Fibroblast of the conjunctiva (primary cell): Measurements from ENCODE around the gene PDZRN3.

Experiments used
- DNase-seq: peaks from one replicate; pipeline ENCODE4 v3.0.0-alpha.2; 2010; ENCODE audit warnings: low read depth

Gene PDZRN3

GRCh38 chr3:73415118-73415517 lies 209.6 kb downstream of the PDZRN3 start:
- DNase-seq, result no peak

- no peak for DNase-seq
Measured at GRCh38 chr3:73413619-73414018, 211.1 kb downstream of the PDZRN3 start.

DNA sequence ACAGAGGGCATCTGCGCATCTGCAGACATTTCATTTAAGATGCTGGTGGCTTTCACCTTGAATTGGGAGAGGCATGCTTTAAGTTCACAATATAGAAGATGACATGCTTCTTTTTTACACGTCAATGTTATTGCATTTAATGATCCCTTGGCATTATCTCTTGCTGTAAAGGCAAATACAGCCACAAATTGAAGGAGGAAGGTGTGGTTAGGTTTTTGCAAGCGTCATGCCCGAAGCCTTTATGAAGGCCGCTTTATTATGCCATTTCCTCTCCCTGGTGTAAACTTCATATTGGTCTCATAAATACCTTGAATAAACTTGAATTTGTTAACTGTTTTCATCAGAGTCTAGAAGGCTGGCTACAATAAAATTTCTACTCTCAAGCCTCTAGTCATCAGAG lies 212.7 kb downstream of the PDZRN3 start:
- no peak for DNase-seq

DNA sequence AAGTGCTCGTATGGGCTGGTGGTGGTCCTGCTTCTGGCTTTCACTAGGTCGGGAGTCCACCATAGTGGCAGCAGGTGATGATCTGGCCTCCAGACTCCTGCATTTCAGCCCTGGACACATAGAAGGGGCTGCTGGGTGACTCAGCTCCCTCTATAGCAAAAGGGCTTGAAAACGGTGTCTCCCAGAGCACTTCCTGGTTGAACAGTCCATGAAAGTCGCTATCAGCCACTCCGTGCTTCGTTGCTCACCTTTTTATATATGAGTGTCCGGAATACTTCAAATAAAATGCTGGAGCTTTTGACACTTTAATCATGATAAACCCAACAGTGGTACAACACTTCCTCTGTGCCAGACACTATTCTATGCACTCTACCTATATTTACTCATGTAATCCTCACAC lies 213.2 kb downstream of the PDZRN3 start:
- DNase-seq, result no peak

DNA sequence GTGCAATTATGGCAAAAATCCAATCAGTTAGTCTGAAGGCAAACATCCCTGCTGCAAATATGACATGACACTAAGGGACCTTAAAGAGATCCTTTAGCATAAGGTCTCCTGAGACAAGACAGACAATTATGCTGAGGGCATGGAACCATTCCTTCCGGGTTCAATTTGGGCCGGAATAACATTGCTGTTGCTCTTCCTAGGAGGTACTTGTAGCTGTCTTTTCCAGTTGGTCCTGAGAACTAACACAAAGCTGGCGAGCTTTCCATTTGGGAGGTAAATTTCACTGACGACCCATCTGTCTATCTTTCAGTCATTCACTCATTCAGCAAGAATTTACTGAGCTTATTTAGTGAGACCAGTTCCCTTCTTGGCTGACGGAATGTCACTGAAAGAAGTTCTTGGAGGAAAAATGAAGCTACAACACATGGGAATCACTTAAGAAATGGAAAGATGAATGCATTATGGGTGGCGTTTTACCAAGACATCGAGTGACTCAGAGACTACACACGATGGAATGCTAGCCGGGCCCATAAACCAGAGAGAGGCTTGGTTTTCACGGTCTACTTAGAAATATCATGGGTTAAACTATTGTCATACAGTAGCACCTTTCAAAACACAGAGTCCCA lies 215.5 kb downstream of the PDZRN3 start:
- DNase-seq, result no peak

DNA sequence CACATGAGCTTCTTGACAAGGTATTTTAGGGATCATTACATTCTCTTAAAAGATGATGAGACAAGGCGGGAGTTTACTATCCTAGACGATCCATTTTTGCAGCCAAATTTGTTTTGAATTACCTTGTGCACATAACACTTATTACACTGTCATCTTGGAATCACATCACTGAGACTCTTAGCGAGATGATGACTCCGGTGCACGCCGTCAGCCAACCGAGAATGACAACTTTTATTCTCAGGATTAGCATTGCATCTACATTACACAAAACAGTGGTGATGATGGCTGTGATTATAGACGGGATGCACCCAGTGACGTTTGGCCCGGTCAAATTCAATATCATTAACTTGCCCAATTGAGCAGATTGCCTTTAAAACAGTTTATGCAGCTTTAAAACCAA lies 216.1 kb downstream of the PDZRN3 start:
- DNase-seq, result no peak

GRCh38 chr3:73407577-73407976 lies 217.2 kb downstream of the PDZRN3 start:
- DNase-seq, result no peak

DNA sequence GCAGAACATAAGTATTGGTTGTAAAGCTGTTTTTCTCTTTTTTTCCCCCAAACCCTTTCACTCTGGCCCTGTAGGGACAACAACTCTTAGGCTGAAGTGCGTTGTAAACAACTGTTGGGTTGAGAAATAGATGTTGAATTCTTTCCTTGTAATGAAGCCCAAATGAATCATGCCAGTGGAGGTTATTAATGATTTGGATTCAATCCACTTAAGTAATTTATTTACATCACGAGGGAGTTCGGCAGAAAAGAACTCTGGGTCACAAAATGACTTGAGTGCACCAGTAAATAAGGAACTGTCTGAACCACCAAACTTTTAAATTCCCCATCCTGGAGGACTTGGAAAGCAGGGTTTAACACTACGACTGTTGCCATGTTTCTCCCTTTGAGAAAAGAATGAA lies 218.9 kb downstream of the PDZRN3 start:
- DNase-seq, result no peak

GRCh38 chr3:73405000-73405399 lies 219.7 kb downstream of the PDZRN3 start:
- DNase-seq, result no peak

- DNase-seq, result no peak
Measured at GRCh38 chr3:73404435-73404834, 220.3 kb downstream of the PDZRN3 start.

DNA sequence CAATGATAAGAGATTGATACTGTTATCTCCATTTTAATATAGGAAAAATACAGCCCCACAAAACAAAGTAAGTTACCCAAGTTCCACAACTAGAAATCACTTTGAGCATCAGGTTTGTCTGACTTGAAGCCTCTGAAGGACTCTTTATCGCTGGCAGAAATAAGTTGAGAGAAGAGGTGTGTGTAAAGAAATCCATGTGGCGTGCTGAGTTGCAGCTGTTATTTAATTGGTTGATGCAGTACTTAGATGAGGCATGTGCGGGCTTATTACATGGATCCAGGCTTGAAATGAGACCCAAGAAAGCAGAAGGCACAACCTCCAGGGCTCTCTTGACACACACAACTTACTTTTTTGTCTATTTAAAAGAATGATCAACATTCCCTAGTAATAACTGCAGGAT lies 221.3 kb downstream of the PDZRN3 start:
- no peak for DNase-seq

DNA sequence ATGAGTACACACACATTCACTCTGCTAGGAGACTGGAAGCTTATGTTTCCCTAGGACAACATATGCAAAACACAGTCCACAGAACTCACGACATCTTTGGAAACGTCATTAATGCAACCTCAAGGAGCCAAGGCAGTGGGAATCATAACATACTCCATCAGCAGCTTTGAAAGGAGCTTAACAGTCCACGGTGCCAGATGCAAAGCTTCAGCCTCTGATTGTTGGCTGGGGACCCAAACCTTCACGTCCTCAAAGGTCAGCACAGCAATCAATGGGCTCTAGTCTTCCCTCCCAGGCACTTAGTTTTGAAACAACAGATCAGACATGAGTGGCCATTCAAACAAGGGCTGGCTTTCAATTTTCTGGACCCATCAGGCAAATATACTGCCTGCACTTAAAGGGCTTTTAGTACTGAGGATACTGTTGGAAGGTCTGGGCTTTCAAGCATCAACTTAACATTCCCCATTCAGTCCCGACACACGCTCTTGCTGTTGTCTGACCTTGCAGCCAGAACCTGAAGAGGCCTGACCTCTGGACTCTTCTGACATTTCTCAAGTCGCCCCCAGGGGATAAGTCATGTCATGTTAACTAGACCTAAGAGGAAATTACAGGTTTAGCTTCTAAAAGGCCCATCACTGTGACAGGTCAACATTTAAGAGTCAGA lies 223.0 kb downstream of the PDZRN3 start:
- DNase-seq, result no peak

DNA sequence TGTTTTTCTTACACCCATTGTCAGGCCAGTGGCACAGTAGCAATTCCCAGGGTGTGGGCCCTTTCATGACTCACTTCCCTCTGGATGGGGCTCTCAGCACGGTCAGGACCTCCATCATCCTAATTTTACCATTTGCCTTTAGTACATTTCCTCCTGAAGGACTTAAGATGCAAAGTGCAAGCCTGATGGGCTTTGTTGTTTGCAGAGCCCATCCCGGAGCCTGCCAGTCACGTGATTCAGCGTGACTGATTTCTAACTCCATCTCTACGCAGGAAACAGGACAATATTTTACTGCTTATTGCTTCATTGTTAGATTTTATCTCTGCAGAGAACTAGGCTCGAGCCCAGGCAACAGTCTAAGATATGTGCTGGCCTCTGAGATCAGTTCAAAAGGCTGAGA lies 223.7 kb downstream of the PDZRN3 start:
- DNase-seq, result no peak

- no peak for DNase-seq
Measured at GRCh38 chr3:73399666-73400253, 225.0 kb downstream of the PDZRN3 start.

DNA sequence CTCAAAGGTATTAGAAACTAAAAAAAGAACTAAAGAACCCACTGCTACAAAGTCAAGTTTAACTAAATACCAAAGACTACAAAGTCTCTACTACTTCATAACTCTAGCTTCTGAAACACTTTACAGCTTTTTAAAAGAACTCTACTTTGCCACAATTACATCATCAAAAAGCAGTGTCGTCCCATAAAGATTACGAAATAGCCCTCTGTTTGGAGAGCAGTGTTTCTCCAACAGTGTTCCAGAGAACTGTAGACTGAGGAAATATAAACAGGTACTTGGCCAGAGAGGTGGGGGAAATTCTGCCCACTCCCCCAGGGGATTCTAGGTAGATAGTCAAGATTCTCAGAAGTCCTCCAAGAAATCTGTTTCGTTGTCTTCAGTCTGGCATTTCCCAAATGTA lies 225.6 kb downstream of the PDZRN3 start:
- DNase-seq, result no peak

DNA sequence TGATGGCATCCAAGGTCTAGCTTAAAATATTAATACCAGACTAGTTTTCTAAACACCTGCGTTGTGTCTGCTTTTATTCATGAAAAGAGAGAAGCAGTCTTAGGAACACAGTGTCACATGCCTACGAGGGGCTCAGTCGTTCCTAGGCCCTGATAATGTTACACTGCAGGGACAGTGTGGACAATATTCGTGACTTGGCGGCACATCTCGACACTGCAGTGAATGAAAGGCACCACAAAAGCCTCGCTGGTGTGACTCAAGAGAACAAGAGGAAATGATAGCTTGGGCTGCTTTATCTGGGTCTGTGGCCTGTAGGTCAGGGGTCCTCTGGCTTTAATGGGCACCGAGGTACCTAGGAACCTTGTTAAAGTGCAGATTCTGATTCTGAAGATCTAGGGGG lies 226.7 kb downstream of the PDZRN3 start:
- no peak for DNase-seq

DNA sequence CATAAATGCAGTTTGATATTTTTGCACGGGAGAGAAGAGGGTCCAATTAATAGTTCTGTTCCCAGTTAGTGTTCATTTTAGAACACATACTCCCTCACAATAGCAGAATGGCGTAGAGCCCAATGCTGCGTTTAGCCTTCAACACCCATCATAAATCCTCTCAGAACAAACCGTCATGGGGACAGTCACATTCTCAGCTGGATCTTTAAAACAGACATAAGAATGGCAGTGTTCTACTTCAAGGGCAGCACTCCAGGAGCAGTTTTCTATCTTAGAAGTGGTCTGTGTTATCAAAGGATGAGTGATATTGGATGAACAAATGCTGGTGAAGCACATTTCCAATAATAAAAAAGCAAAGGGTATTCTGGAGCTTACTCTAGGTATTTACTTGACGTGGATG lies 230.5 kb downstream of the PDZRN3 start:
- no peak for DNase-seq

GRCh38 chr3:73393005-73393404 lies 231.7 kb downstream of the PDZRN3 start:
- no peak for DNase-seq

DNA sequence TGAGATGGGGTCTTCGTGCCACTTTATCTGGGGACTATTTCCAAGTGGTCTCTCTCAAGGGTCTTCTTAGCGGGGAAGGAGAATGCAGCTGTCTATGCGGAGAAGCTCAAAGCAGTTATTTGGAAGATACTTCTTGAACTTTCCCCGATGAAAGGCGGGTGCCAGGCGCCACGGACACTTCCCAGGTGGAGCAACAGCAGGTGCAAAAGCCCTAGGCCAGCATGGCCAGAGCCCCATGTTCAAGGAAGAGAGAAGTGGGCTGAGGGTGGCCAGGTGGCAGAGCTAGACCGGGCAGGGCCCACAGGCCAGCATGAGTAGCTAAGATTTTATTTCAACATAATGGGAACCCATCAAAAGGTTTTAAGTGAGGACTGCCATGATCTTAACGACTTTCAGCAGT lies 232.8 kb downstream of the PDZRN3 start:
- DNase-seq, result no peak

- no peak for DNase-seq
Measured at GRCh38 chr3:73389928-73390327, 234.8 kb downstream of the PDZRN3 start.

GRCh38 chr3:73389117-73389813 lies 235.5 kb downstream of the PDZRN3 start:
- DNase-seq, result no peak

DNA sequence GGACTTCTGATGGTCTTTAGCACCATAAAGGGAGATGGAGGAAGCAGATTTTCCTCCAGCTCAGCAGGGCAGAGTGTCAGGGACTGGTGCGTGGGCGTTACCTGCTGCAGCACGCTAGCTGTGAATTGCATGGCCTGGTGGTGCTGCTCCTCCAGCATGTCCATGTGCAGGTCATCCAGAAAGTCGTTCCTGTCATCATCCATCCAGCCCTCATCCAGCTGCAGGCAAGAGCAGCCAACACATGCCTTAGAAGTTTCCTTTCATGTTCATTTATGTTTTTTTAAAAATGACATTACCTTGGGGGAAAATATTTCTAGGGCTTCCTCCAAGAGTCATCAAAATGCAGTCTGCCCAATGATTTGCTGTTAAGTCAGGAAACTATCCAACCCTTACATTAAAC lies 239.2 kb downstream of the PDZRN3 start:
- no peak for DNase-seq
